ENCODE measurements around the gene URGCP. TPM values are rescaled to one million over a fixed set of nuclear protein-coding genes. Genes with fewer than 3 reads are reported as not detected.
A peak's percentile ranks its signal among the peaks of the same experiment; 100 is the strongest.

URGCP gene, protein sequence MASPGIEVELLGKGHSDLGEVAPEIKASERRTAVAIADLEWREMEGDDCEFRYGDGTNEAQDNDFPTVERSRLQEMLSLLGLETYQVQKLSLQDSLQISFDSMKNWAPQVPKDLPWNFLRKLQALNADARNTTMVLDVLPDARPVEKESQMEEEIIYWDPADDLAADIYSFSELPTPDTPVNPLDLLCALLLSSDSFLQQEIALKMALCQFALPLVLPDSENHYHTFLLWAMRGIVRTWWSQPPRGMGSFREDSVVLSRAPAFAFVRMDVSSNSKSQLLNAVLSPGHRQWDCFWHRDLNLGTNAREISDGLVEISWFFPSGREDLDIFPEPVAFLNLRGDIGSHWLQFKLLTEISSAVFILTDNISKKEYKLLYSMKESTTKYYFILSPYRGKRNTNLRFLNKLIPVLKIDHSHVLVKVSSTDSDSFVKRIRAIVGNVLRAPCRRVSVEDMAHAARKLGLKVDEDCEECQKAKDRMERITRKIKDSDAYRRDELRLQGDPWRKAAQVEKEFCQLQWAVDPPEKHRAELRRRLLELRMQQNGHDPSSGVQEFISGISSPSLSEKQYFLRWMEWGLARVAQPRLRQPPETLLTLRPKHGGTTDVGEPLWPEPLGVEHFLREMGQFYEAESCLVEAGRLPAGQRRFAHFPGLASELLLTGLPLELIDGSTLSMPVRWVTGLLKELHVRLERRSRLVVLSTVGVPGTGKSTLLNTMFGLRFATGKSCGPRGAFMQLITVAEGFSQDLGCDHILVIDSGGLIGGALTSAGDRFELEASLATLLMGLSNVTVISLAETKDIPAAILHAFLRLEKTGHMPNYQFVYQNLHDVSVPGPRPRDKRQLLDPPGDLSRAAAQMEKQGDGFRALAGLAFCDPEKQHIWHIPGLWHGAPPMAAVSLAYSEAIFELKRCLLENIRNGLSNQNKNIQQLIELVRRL
- total RNA-seq (2021) (23.8 and 26.6 TPM in 2 replicates), Bru-seq, nascent RNA (percentile 76 among the genes with signal in this experiment), BruChase-seq, experiment 1, labeled RNA remaining after a 2-hour chase (percentile 94 among the genes with signal in this experiment), BruChase-seq, experiment 2, labeled RNA remaining after a 6-hour chase (percentile 87 among the genes with signal in this experiment)
- long read RNA-seq, full-length matches to known transcripts: 53 of 69 reads
- long read RNA-seq, partial matches to known transcripts: 1 of 69 reads
- long read RNA-seq, other reads (novel, unspliced or antisense): 15 of 69 reads

DNA sequence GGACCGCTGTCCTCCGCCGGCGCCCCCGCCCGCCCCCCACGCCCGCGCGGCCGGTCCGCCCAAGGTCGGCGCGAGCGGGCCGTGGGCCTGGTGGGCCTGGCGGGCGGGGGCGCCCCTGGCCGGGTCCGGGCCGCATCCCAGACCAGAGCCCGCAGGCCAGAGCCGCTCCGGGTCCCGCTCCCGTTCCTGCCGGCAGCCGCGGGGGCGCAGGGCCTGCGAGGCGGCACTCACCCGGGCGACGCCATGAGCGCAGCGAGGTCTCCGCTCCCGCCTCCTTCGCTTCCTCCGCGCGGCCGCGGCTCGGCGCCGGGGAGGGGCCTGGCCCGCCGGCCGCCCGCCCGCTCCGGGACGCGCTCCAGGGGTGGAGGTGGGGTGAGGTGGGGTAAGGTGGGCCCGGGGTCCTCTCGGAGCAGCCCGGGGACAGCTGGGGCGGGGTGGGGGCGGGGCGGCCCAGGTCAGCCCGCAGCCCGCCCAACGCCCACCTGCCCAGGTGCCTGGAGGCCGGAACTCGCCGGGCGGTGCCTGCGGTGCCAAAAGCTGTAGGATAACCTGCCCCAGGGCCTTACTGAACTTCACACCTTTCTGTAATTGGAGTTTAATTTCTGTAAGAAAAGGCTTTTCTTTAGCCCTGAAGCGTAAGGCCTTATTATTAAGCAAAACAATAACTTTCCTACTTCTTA is at the start of gene URGCP:
Gene URGCP, minus strand, starts transcription at position 266 of the 680 bp plus-strand sequence. Its CDS starts 21 bp downstream, at position 245.
- BruUV-seq (replicated peaks): no TSS peak
- Histone ChIP-seq H3K4me3 (ENCODE audit: low read depth, low read length, poor library complexity, severe bottlenecking) (peak within 1 kb of the TSS; percentile 65), H3K27me3 (replicated peaks; ENCODE audit: insufficient read depth, low read depth, low read length, poor library complexity) (no peaks in the 10 kb centered on the region), H3K36me3 (ENCODE audit: insufficient read depth, low read length, poor library complexity, severe bottlenecking) (no peaks in the 10 kb centered on the region), H3K27ac (ENCODE audit: low read depth, low read length, poor library complexity, severe bottlenecking) (peak within 1 kb of the TSS; percentile 85), H3K9me3 (ENCODE audit: low read depth, low read length, poor library complexity, severe bottlenecking) (no peaks in the 10 kb centered on the region), H3K4me1 (ENCODE audit: insufficient read depth, low read length, poor library complexity, severe bottlenecking) (peaks cover 4% of the 10 kb centered on the region)
- DNase-seq (ENCODE audit: low spot score): peak; percentile 56
- intact Hi-C loops (cut with micrococcal nuclease; ENCODE audit: unreplicated experiment): no loop called here
- ChIA-PET CTCF (no interaction called here), POLR2A (ENCODE audit: low non-redundant PET) (no interaction called here)
- no peak for TF ChIP-seq EZH2 (IDR thresholded peaks at IDR 0.05; ENCODE audit: borderline replicate concordance, low read depth, low read length, poor library complexity, severe bottlenecking)
- TF ChIP-seq, protein P1, sequence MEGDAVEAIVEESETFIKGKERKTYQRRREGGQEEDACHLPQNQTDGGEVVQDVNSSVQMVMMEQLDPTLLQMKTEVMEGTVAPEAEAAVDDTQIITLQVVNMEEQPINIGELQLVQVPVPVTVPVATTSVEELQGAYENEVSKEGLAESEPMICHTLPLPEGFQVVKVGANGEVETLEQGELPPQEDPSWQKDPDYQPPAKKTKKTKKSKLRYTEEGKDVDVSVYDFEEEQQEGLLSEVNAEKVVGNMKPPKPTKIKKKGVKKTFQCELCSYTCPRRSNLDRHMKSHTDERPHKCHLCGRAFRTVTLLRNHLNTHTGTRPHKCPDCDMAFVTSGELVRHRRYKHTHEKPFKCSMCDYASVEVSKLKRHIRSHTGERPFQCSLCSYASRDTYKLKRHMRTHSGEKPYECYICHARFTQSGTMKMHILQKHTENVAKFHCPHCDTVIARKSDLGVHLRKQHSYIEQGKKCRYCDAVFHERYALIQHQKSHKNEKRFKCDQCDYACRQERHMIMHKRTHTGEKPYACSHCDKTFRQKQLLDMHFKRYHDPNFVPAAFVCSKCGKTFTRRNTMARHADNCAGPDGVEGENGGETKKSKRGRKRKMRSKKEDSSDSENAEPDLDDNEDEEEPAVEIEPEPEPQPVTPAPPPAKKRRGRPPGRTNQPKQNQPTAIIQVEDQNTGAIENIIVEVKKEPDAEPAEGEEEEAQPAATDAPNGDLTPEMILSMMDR (conservative IDR thresholded peaks at IDR 0.05; ENCODE audit: low read depth, low read length): no peak

DNA sequence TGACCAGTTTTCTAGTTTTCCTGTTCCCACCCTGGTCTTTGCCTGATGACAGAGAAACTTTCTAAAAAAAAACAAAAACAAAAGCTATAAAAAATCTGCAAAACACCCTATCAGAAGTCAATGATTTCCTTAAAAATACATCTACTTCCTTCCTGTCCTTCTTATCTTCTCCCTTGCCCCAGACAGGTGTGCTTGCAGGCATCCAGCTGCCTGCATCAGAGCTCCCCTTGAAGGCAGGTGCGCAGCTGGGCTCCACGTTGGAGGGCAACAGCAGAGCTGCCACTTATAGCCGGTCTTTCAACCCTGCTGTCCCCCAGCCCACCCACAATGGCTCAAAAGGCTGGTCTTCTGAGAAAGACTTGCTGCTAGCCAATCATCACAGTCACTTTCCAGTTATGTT is 49.6 kb upstream of the URGCP start:
- no peak overlapping the region for H3K27ac ChIP-seq (ENCODE audit: low read depth, low read length, poor library complexity, severe bottlenecking)
- ChIA-PET POLR2A (ENCODE audit: low non-redundant PET) (no interaction called here), CTCF (no interaction called here)
- no peak for TF ChIP-seq EZH2 (IDR thresholded peaks at IDR 0.05; ENCODE audit: borderline replicate concordance, low read depth, low read length, poor library complexity, severe bottlenecking)
- TF ChIP-seq, protein P1 (conservative IDR thresholded peaks at IDR 0.05; ENCODE audit: low read depth, low read length): no peak
- no peaks in the 10 kb centered on the region for H3K27me3 ChIP-seq (replicated peaks; ENCODE audit: insufficient read depth, low read depth, low read length, poor library complexity)
- H3K4me3 ChIP-seq (ENCODE audit: low read depth, low read length, poor library complexity, severe bottlenecking): no peak overlapping the region
- intact Hi-C loops (cut with micrococcal nuclease; ENCODE audit: unreplicated experiment): no loop called here
- DNase-seq (ENCODE audit: low spot score): no peak
- no peaks in the 10 kb centered on the region for H3K4me1 ChIP-seq (ENCODE audit: insufficient read depth, low read length, poor library complexity, severe bottlenecking)
- no peaks in the 10 kb centered on the region for H3K36me3 ChIP-seq (ENCODE audit: insufficient read depth, low read length, poor library complexity, severe bottlenecking)
- BruUV-seq (replicated peaks): no TSS peak
- no peaks in the 10 kb centered on the region for H3K9me3 ChIP-seq (ENCODE audit: low read depth, low read length, poor library complexity, severe bottlenecking)
